H1 (cell line): Measurements from ENCODE around the gene SLC2A13. TPM values are rescaled to one million over a fixed set of nuclear protein-coding genes. Genes with fewer than 3 reads are reported as not detected.

Source experiments
- CTCF ChIA-PET: fragments of 300-600 bp; sonication (Branson Sonifier 250); formaldehyde crosslinking; loops from one replicate; lab custom pipeline; 2021; ENCODE audit not compliant: partially characterized antibody; lab: Charles Lee
- POLR2A ChIA-PET: fragments of 300-600 bp; sonication (Branson Sonifier 250); formaldehyde crosslinking; loops from one replicate; lab custom pipeline; 2021; ENCODE audit warnings: inconsistent platforms; ENCODE audit not compliant: partially characterized antibody; lab: Charles Lee
- DNase-seq, 2 experiments: peaks; one replicate each; pipeline versions ENCODE4 v3.0.0 to v3.0.0-alpha.2; 2010 to 2022; ENCODE audit warnings: low spot score in 2 of 2, low read depth in 1 of 2, mixed read lengths in 1 of 2
- FAIRE-seq: peaks from 2 replicates; lab custom pipeline; 2011; peaks lifted over from hg19 to GRCh38; lab: Jason Lieb, UNC
- H2AFZ ChIP-seq: 2 replicates; pipeline ENCODE4 v1.8.1; 2012; ENCODE audit warnings: low read length, inconsistent platforms
- H2AK5ac ChIP-seq: 2 replicates; pipeline ENCODE4 v1.6.1; 2013; ENCODE audit warnings: low read depth, low read length
- H2BK120ac ChIP-seq: replicated peaks from 2 replicates; pipeline ENCODE3; 2013; ENCODE audit warnings: low read depth, low read length, inconsistent platforms
- H2BK12ac ChIP-seq: 2 replicates; pipeline ENCODE4 v1.6.1; 2013; ENCODE audit warnings: low read depth, low read length
- H2BK15ac ChIP-seq: 2 replicates; pipeline ENCODE4 v1.6.1; 2013; ENCODE audit warnings: low read length
- H2BK20ac ChIP-seq: 2 replicates; pipeline ENCODE4 v1.6.1; 2013; ENCODE audit warnings: low read length
- H2BK5ac ChIP-seq: 2 replicates; pipeline ENCODE4 v1.6.1; 2013; ENCODE audit warnings: low read depth, low read length
- H3K14ac ChIP-seq: 2 replicates; pipeline ENCODE4 v1.6.1; 2013; ENCODE audit warnings: inconsistent platforms; ENCODE audit not compliant: insufficient read length
- H3K18ac ChIP-seq: 2 replicates; pipeline ENCODE4 v1.6.1; 2013; ENCODE audit warnings: low read length; ENCODE audit errors: extremely low read depth
- H3K23ac ChIP-seq: 2 replicates; pipeline ENCODE4 v1.6.1; 2013; ENCODE audit warnings: inconsistent platforms; ENCODE audit not compliant: insufficient read length
- H3K23me2 ChIP-seq: 2 replicates; pipeline ENCODE4 v1.6.1; 2013; ENCODE audit warnings: low read depth, low read length
- H3K27ac ChIP-seq: 2 replicates; pipeline ENCODE4 v1.6.1; 2011; ENCODE audit warnings: low read depth, low read length, inconsistent platforms
- H3K27me3 ChIP-seq, 4 experiments: replicated peaks in 1 of 4; 1 replicate in 1 of 4; 2 replicates in 3 of 4; pipeline versions ENCODE4 v1.6.1 to v1.8.1; 2011 to 2013; ENCODE audit warnings: low read length in 3 of 4, mild to moderate bottlenecking in 3 of 4, inconsistent platforms in 2 of 4, mixed read lengths in 2 of 4, moderate library complexity in 1 of 4; ENCODE audit not compliant: control insufficient read depth in 3 of 4, insufficient read depth in 3 of 4; ENCODE audit errors: extremely low read depth in 1 of 4
- H3K36me3 ChIP-seq, 4 experiments: 2 replicates each; pipeline versions ENCODE4 v1.6.1 to v1.8.1; 2011 to 2013; ENCODE audit warnings: mild to moderate bottlenecking in 4 of 4, low read length in 3 of 4, moderate library complexity in 2 of 4, control low read depth in 1 of 4, inconsistent platforms in 1 of 4; ENCODE audit not compliant: insufficient read depth in 4 of 4, control insufficient read depth in 2 of 4
- H3K4ac ChIP-seq: replicated peaks from 2 replicates; pipeline ENCODE3; 2013; ENCODE audit warnings: low read length, low read depth, mixed read lengths, inconsistent platforms; ENCODE audit not compliant: insufficient read length
- H3K4me1 ChIP-seq, 4 experiments: replicated peaks in 1 of 4; 1 replicate in 1 of 4; 2 replicates in 3 of 4; pipeline versions ENCODE4 v1.6.1 to v1.8.1; 2011 to 2013; ENCODE audit warnings: low read length in 3 of 4, inconsistent platforms in 2 of 4, mixed read lengths in 1 of 4; ENCODE audit not compliant: insufficient read depth in 4 of 4, control insufficient read depth in 3 of 4
- H3K4me2 ChIP-seq, 2 experiments: 2 replicates each; pipeline versions ENCODE4 v1.6.1 to v1.8.1; 2011 to 2013; ENCODE audit warnings: low read depth in 2 of 2, low read length in 2 of 2, control low read depth in 1 of 2, inconsistent platforms in 1 of 2, mild to moderate bottlenecking in 1 of 2; ENCODE audit not compliant: insufficient read depth in 1 of 2
- H3K4me3 ChIP-seq, 4 experiments: fragments of 200-600, 300-600 bp in 1 of 4; sonication (generic), shearing (Covaris generic), sonication (Bioruptor Twin) in 1 of 4; 2 replicates each; pipeline versions ENCODE4 v1.5.1 to v1.8.1; 2011 to 2016; ENCODE audit warnings: low read length in 4 of 4, low read depth in 3 of 4, control low read depth in 2 of 4, inconsistent platforms in 2 of 4, mild to moderate bottlenecking in 2 of 4, mixed read lengths in 1 of 4, moderate library complexity in 1 of 4; ENCODE audit not compliant: insufficient read depth in 2 of 4; ENCODE audit errors: extremely low read depth in 1 of 4
- H3K56ac ChIP-seq: replicated peaks from 2 replicates; pipeline ENCODE3; 2013; ENCODE audit warnings: low read depth, mild to moderate bottlenecking, mixed read lengths, low read length, inconsistent platforms; ENCODE audit not compliant: insufficient read length
- H3K79me1 ChIP-seq: 2 replicates; pipeline ENCODE4 v1.6.1; 2013; ENCODE audit warnings: low read depth, low read length, control low read depth
- H3K79me2 ChIP-seq, 2 experiments: 2 replicates each; pipeline versions ENCODE4 v1.6.1 to v1.8.1; 2012 to 2013; ENCODE audit warnings: low read length in 2 of 2, mild to moderate bottlenecking in 2 of 2, inconsistent platforms in 1 of 2; ENCODE audit not compliant: insufficient read depth in 2 of 2, control insufficient read depth in 1 of 2
- H3K9ac ChIP-seq, 4 experiments: replicated peaks in 1 of 4; 1 replicate in 1 of 4; 2 replicates in 3 of 4; pipeline versions ENCODE4 v1.6.1 to v1.8.1; 2011 to 2013; ENCODE audit warnings: low read depth in 3 of 4, low read length in 3 of 4, control low read depth in 2 of 4, mild to moderate bottlenecking in 2 of 4, moderate library complexity in 2 of 4, inconsistent platforms in 1 of 4; ENCODE audit errors: extremely low read depth in 1 of 4
- H3K9me3 ChIP-seq, 2 experiments: 2 replicates each; pipeline versions ENCODE4 v1.6.1 to v1.8.1; 2012 to 2013; ENCODE audit warnings: mild to moderate bottlenecking in 2 of 2, moderate library complexity in 2 of 2, control low read depth in 1 of 2, inconsistent platforms in 1 of 2, low read depth in 1 of 2, low read length in 1 of 2, mixed read lengths in 1 of 2; ENCODE audit not compliant: insufficient read depth in 2 of 2
- H4K20me1 ChIP-seq, 2 experiments: replicated peaks in 1 of 2; 2 replicates each; pipeline versions ENCODE3 to v1.8.1; 2011 to 2013; ENCODE audit warnings: inconsistent platforms in 2 of 2, low read length in 2 of 2, mild to moderate bottlenecking in 1 of 2; ENCODE audit not compliant: insufficient read depth in 2 of 2, control insufficient read depth in 1 of 2
- H4K5ac ChIP-seq: 2 replicates; pipeline ENCODE4 v1.6.1; 2013; ENCODE audit warnings: low read length, low read depth, mixed read lengths, inconsistent platforms; ENCODE audit not compliant: insufficient read length
- H4K8ac ChIP-seq: 2 replicates; pipeline ENCODE4 v1.8.0; 2013; ENCODE audit warnings: mild to moderate bottlenecking, moderate library complexity, low read length, inconsistent platforms; ENCODE audit not compliant: insufficient read depth; ENCODE audit errors: extremely low read depth
- H4K91ac ChIP-seq: replicated peaks from 2 replicates; pipeline ENCODE3; 2013; ENCODE audit warnings: low read length, mixed read lengths, inconsistent platforms; ENCODE audit not compliant: insufficient read length
- CREB1 ChIP-seq: IDR thresholded peaks from 2 replicates; pipeline ENCODE4 v1.6.1; 2012; ENCODE audit warnings: inconsistent platforms
- CTCF ChIP-seq, 3 experiments: IDR thresholded peaks; 1 replicate in 2 of 3; 2 replicates in 1 of 3; pipeline versions ENCODE4 v1.5.1 to v1.6.1; 2011; ENCODE audit warnings: low read length in 3 of 3, mild to moderate bottlenecking in 3 of 3, inconsistent platforms in 2 of 3, low read depth in 1 of 3, moderate library complexity in 1 of 3; ENCODE audit not compliant: insufficient read depth in 1 of 3; ENCODE audit errors: control extremely low read depth in 1 of 3
- HDAC2 ChIP-seq, 2 experiments: fragments of 300-600 bp in 1 of 2; sonication (generic) in 1 of 2; IDR thresholded peaks; 2 replicates each; pipeline ENCODE4 v1.6.1; 2011 to 2012; ENCODE audit warnings: low read depth in 2 of 2, low read length in 2 of 2, mild to moderate bottlenecking in 2 of 2, moderate library complexity in 2 of 2, borderline replicate concordance in 1 of 2, inconsistent platforms in 1 of 2
- POU5F1 ChIP-seq: IDR thresholded peaks from 2 replicates; pipeline ENCODE4 v1.6.1; 2011; ENCODE audit warnings: low read depth, mild to moderate bottlenecking, low read length, moderate library complexity
- RBBP5 ChIP-seq: IDR thresholded peaks from 2 replicates; pipeline ENCODE4 v1.7.1; 2012; ENCODE audit warnings: low read depth, mild to moderate bottlenecking, inconsistent platforms, low read length, moderate library complexity, borderline replicate concordance
- SP1 ChIP-seq: IDR thresholded peaks from 2 replicates; pipeline ENCODE4 v1.6.1; 2011; ENCODE audit warnings: low read depth, low read length
- SP4 ChIP-seq: IDR thresholded peaks from 2 replicates; pipeline ENCODE4 v1.6.1; 2012; ENCODE audit warnings: low read length, inconsistent platforms
- SUZ12 ChIP-seq: fragments of 200-600 bp; sonication (generic); IDR thresholded peaks from 2 replicates; pipeline ENCODE4 v1.6.1; 2012; ENCODE audit warnings: mild to moderate bottlenecking, inconsistent platforms, low read length, moderate library complexity, mixed read lengths
- TAF1 ChIP-seq: IDR thresholded peaks from 2 replicates; pipeline ENCODE4 v1.6.1; 2011; ENCODE audit warnings: mild to moderate bottlenecking, low read depth, low read length
- WGBS, 2 experiments: shearing (Covaris generic) in 1 of 2; methylation state at CpG; one replicate each; pipeline versions ENCODE4 v1.1.6 to v1.1.7; 2013 to 2015; ENCODE audit warnings: low lambda C conversion rate in 2 of 2, mixed read lengths in 2 of 2, inconsistent platforms in 1 of 2, low coverage in 1 of 2, missing lambda C conversion rate in 1 of 2; ENCODE audit not compliant: insufficient replicate concordance in 2 of 2, insufficient coverage in 1 of 2, insufficient read length in 1 of 2; ENCODE audit errors: extremely low coverage in 1 of 2, missing lambda C conversion rate in 1 of 2; 5-methylcytosine and 5-hydroxymethylcytosine counted together
- polyA plus RNA-seq, 7 experiments: library from polyadenylated mRNA; depleted of rRNA in 3 of 7; stranded (reverse) in 5 of 7; unstranded in 2 of 7; fragments of >200 nt in 5 of 7; fragments of 200-250 nt in 2 of 7; gene quantifications; 1 replicate in 5 of 7; 2 replicates in 1 of 7; 4 replicates in 1 of 7; pipeline versions ENCODE4 v1.2.1 to v1.2.3, GENCODE V29; 2011 to 2013; ENCODE audit warnings: missing spikeins in 2 of 7, mixed read lengths in 2 of 7
- total RNA-seq: library from RNA; stranded (reverse); fragmentation: NEBNext Ultra II Directional; extraction: Animal tissue kit (Norgen Biotek cat#: 25700); gene quantifications from 2 replicates; pipeline ENCODE4 v1.2.1, GENCODE V29; 2021

The SLC2A13 gene
- total and polyA plus RNA-seq, 2 of the 8 experiments (the other 6 are each of a cell fraction or from before 2014, with no cell fraction given) = 2.8 to 9.6 TPM

GRCh38 chr12:40099423-40099853 lies 6.4 kb downstream of the SLC2A13 start:
- no peaks in the 10 kb centered on the region for H3K36me3 ChIP-seq
- no peaks in the 10 kb centered on the region; a peak in 3 of 7 replicates for H3K27me3 ChIP-seq
- no peaks in the 10 kb centered on the region for H3K9me3 ChIP-seq
- no peak for DNase-seq
- H3K56ac ChIP-seq = no peak overlapping the region
- no peak overlapping the region for H2BK120ac ChIP-seq
- H4K5ac ChIP-seq = no peak overlapping the region
- peaks cover 0 to 3% of the 10 kb centered on the region in 2 experiments for H4K20me1 ChIP-seq
- H3K27ac ChIP-seq = no peak overlapping the region
- H3K79me2 ChIP-seq = peaks cover 0 to 63% of the 10 kb centered on the region in 2 experiments; a peak in 3 of 4 replicates
- no peak overlapping the region for H2BK15ac ChIP-seq
- H3K14ac ChIP-seq = no peak overlapping the region
- H3K18ac ChIP-seq = no peak overlapping the region
- no peak overlapping the region for H4K8ac ChIP-seq
- FAIRE-seq = no peak
- H3K9ac ChIP-seq = no peak overlapping the region
- 96% methylated on average over 3 of the region's 3 CpGs; no CpG with 5 or more reads in 1 of the 2 experiments for WGBS, 2 experiments
- H2AK5ac ChIP-seq = no peak overlapping the region
- H3K4me1 ChIP-seq = peaks cover 0 to 5% (median 0%) of the 10 kb centered on the region in 4 experiments; a peak in 2 of 7 replicates
- H3K4me3 ChIP-seq = no peak overlapping the region
- H3K4ac ChIP-seq = no peak overlapping the region
- H3K79me1 ChIP-seq = 0 out of 2 replicates have a peak, but pooled peaks cover 2% of the 10 kb centered on the region
- no peaks in the 10 kb centered on the region for H3K23me2 ChIP-seq
- no peak overlapping the region for H3K4me2 ChIP-seq
- no peak overlapping the region for H2BK20ac ChIP-seq
- H3K23ac ChIP-seq = no peak overlapping the region
- ChIA-PET POLR2A (no interaction called here), CTCF (no interaction called here)
- H2BK12ac ChIP-seq = no peak overlapping the region
- no peak overlapping the region for H2BK5ac ChIP-seq
- no peak overlapping the region for H2AFZ ChIP-seq
- no peak overlapping the region for H4K91ac ChIP-seq
- no peak for TF ChIP-seq CREB1
- no peak for TF ChIP-seq HDAC2 (IDR thresholded peaks at IDR 0.05; ENCODE audit: borderline replicate concordance in 1 of 2, low read depth in 2 of 2, low read length in 2 of 2)
- TF ChIP-seq TAF1 = no peak
- no peak for TF ChIP-seq CTCF (IDR thresholded peaks at IDR 0.05; ENCODE audit: control extremely low read depth in 1 of 3, insufficient read depth in 1 of 3, low read depth in 1 of 3, low read length in 3 of 3)
- no peak for TF ChIP-seq SP1
- TF ChIP-seq SUZ12 = no peak
- no peak for TF ChIP-seq POU5F1
- no peak for TF ChIP-seq SP4
- no peak for TF ChIP-seq RBBP5
